Measurements from ENCODE around the gene BOD1L1. TPM values are rescaled to one million over a fixed set of nuclear protein-coding genes. Genes with fewer than 3 reads are reported as not detected.

The BOD1L1 gene
- total RNA-seq, 2 donors from 2014 or later, result 25.9 to 53.1 TPM

DNA sequence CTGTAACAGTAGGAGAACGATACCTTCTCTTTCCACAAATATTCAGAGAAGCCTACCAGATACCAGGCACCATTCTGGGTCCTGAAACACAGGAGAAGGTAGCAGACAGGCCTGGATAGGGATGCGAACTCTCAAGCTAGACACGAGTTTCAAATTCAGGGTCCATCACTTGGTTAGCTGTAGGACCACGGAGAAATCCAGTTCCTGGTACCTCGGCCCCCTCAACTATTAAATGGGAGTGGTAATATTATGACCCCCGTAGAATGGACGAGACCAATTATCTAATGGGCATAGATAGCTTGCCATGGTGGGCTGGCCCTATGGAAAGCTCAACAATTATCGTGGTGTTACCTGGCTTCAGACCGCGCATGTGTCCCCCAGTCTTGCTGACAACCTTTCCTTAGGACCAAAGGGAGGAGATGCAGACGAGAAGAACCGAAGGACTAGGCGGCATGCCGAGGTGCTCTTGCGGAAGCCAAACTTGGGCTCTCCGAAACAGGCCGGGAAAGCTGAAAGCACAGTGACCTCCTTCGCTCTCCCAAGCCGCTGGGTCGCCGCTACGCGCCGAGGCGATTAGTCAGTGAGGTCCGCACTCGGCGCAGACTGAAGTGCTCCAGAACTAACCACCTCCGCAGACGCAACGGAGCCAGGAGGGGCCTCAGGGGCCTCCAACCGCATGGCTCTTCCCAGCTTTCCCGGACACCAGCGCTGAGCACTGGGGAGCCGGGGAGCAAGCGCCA lies 102.9 kb downstream of the BOD1L1 start:
- Histone ChIP-seq H3K36me3 (no peaks in the 10 kb centered on the region), H3K9me3 (peaks cover 13% of the 10 kb centered on the region), H3K4me3 (no peak overlapping the region), H3K4me1 (ENCODE audit: control insufficient read depth in 1 of 2, low read depth in 2 of 2) (peaks cover 3 to 29% of the 10 kb centered on the region in 2 donors), H3K27me3 (replicated peaks; ENCODE audit: insufficient read depth) (peaks cover 10% of the 10 kb centered on the region), H3K27ac (no peak overlapping the region)
- TF ChIP-seq, protein P1, sequence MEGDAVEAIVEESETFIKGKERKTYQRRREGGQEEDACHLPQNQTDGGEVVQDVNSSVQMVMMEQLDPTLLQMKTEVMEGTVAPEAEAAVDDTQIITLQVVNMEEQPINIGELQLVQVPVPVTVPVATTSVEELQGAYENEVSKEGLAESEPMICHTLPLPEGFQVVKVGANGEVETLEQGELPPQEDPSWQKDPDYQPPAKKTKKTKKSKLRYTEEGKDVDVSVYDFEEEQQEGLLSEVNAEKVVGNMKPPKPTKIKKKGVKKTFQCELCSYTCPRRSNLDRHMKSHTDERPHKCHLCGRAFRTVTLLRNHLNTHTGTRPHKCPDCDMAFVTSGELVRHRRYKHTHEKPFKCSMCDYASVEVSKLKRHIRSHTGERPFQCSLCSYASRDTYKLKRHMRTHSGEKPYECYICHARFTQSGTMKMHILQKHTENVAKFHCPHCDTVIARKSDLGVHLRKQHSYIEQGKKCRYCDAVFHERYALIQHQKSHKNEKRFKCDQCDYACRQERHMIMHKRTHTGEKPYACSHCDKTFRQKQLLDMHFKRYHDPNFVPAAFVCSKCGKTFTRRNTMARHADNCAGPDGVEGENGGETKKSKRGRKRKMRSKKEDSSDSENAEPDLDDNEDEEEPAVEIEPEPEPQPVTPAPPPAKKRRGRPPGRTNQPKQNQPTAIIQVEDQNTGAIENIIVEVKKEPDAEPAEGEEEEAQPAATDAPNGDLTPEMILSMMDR (IDR thresholded peaks at IDR 0.05), result no peak
- DNase-seq (ENCODE audit: low spot score) (no peak), ATAC-seq (ENCODE audit: insufficient number of reproducible peaks, low FRiP score, low read depth) (no peak)

DNA sequence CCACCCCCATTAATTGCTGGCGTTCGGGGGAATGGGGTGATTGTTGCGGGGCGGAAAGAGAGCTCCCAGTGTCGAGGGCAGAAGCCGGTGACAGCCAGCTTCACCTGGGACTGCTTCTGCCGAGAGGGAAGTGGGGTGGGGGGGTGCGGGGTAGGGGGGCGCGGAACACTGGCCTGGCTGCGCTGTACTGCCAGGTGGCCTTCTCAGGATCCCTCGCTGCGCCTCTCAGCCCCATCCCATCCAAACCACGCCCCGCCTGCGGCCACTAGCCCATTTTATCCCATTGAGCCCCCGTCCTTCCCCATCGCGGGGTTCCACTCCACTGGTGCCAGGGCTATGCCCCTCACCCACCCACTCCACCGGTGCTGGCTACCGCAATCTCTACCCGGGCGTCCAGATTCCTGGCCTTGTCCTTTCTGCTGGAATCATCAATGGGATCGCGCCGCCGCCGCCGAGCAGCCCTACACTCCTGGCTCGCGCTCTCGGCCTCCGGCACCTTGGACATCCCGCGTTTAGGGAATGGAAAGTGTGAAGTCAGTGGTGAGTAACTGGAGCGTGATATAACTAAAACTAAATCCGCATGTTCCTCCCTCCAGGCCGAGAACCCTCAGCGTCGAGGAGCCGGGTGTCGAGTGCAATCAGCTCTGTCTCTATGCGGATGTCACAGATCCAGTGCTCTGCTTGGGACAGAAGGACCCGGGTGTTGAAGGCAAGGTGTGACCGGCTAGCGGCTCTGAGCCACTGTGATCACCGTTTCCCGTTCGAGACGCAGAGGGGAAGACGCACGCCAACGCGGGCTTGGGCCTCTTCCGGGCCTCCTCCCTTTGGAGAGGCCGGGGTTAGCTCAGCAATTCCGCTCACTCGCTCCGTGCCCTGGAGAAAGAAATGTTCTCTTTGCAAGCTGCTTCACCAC lies 103.7 kb downstream of the BOD1L1 start:
- H3K27ac ChIP-seq, result no peak overlapping the region
- ATAC-seq (ENCODE audit: insufficient number of reproducible peaks, low FRiP score, low read depth) (no peak), DNase-seq (ENCODE audit: low spot score) (no peak)
- H3K27me3 ChIP-seq (replicated peaks; ENCODE audit: insufficient read depth), result peaks cover 10% of the 10 kb centered on the region
- H3K4me1 ChIP-seq (ENCODE audit: control insufficient read depth in 1 of 2, low read depth in 2 of 2), result peaks cover 3 to 24% of the 10 kb centered on the region in 2 donors
- no peak overlapping the region for H3K4me3 ChIP-seq
- TF ChIP-seq, protein P1 (IDR thresholded peaks at IDR 0.05), result no peak
- H3K36me3 ChIP-seq, result no peaks in the 10 kb centered on the region
- peaks cover 13% of the 10 kb centered on the region for H3K9me3 ChIP-seq

DNA sequence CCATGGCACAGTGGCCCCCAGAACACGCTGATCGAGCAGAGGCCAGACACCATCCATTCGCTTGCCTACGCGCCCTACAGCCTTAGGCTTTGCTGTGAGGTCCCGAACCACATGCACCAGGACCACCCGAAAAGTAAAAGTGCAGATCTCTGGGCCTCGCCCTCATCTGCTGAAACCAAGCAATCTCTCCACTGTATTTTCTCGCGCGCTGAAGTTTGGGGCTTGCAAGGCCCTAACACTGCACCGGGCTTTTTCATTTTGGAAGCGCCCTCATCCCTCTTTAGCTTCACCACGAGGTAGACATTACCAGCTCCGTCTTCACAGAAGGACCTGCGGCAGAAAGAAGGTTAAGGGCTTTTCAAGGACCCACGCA lies 104.4 kb downstream of the BOD1L1 start:
- H3K4me1 ChIP-seq (ENCODE audit: control insufficient read depth in 1 of 2, low read depth in 2 of 2), result peaks cover 0 to 16% of the 10 kb centered on the region in 2 donors
- H3K36me3 ChIP-seq, result no peaks in the 10 kb centered on the region
- peaks cover 13% of the 10 kb centered on the region for H3K9me3 ChIP-seq
- ATAC-seq (ENCODE audit: insufficient number of reproducible peaks, low FRiP score, low read depth), result no peak
- no peak overlapping the region for H3K27ac ChIP-seq
- TF ChIP-seq, protein P1 (IDR thresholded peaks at IDR 0.05), result no peak
- H3K27me3 ChIP-seq (replicated peaks; ENCODE audit: insufficient read depth), result peaks cover 10% of the 10 kb centered on the region
- no peak for DNase-seq (ENCODE audit: low spot score)
- no peak overlapping the region for H3K4me3 ChIP-seq

GRCh38 chr4:13522282-13523104 lies 105.0 kb downstream of the BOD1L1 start:
- H3K27ac ChIP-seq, result no peak overlapping the region
- TF ChIP-seq, protein P1 (IDR thresholded peaks at IDR 0.05), result no peak
- H3K4me3 ChIP-seq, result peak overlapping the region; percentile 11
- peaks cover 13% of the 10 kb centered on the region for H3K9me3 ChIP-seq
- ATAC-seq (ENCODE audit: insufficient number of reproducible peaks, low FRiP score, low read depth) (no peak), DNase-seq (ENCODE audit: low spot score) (no peak)
- peaks cover 0 to 14% of the 10 kb centered on the region in 2 donors for H3K4me1 ChIP-seq (ENCODE audit: control insufficient read depth in 1 of 2, low read depth in 2 of 2)
- no peaks in the 10 kb centered on the region for H3K36me3 ChIP-seq
- H3K27me3 ChIP-seq (replicated peaks; ENCODE audit: insufficient read depth), result peaks cover 10% of the 10 kb centered on the region
